H9 (cell line): Measurements from ENCODE around the gene TRPM3. TPM values are rescaled to one million over a fixed set of nuclear protein-coding genes. Genes with fewer than 3 reads are reported as not detected.

Experiments
- DNase-seq: peaks from one replicate; pipeline ENCODE4 v3.0.0-alpha.2; 2017
- H2AFZ ChIP-seq: one replicate; pipeline ENCODE4 v1.6.1; 2013; ENCODE audit warnings: mild to moderate bottlenecking, low read length, control low read depth, moderate library complexity
- H2AK5ac ChIP-seq: 2 replicates; pipeline ENCODE4 v1.6.1; 2013; ENCODE audit warnings: low read length, control low read depth, mixed read lengths; ENCODE audit not compliant: insufficient read length
- H2BK120ac ChIP-seq: one replicate; pipeline ENCODE4 v1.6.1; 2013; ENCODE audit warnings: low read depth, mild to moderate bottlenecking, low read length, control low read depth, inconsistent platforms; ENCODE audit not compliant: poor library complexity, severe bottlenecking
- H2BK12ac ChIP-seq: 2 replicates; pipeline ENCODE4 v1.6.1; 2013; ENCODE audit warnings: low read length, control low read depth, mixed read lengths, low read depth; ENCODE audit not compliant: insufficient read length
- H2BK15ac ChIP-seq: 2 replicates; pipeline ENCODE4 v1.6.1; 2013; ENCODE audit warnings: low read depth, low read length, control low read depth
- H2BK20ac ChIP-seq: one replicate; pipeline ENCODE4 v1.6.1; 2013; ENCODE audit warnings: low read depth, mild to moderate bottlenecking, low read length, control low read depth, inconsistent platforms; ENCODE audit not compliant: poor library complexity, severe bottlenecking
- H2BK5ac ChIP-seq: 2 replicates; pipeline ENCODE4 v1.6.1; 2013; ENCODE audit warnings: low read length, control low read depth, mixed read lengths; ENCODE audit not compliant: insufficient read length
- H3K14ac ChIP-seq: 2 replicates; pipeline ENCODE4 v1.6.1; 2013; ENCODE audit warnings: low read length, control low read depth; ENCODE audit not compliant: insufficient read depth
- H3K18ac ChIP-seq: 2 replicates; pipeline ENCODE4 v1.6.1; 2013; ENCODE audit warnings: low read depth, mild to moderate bottlenecking, mixed read lengths, low read length, control low read depth; ENCODE audit not compliant: insufficient read length
- H3K23ac ChIP-seq: 2 replicates; pipeline ENCODE4 v1.6.1; 2013; ENCODE audit warnings: low read length, control low read depth, mixed read lengths, low read depth; ENCODE audit not compliant: insufficient read length
- H3K23me2 ChIP-seq: 2 replicates; pipeline ENCODE4 v1.6.1; 2013; ENCODE audit warnings: low read depth, mild to moderate bottlenecking, mixed read lengths, low read length, control low read depth; ENCODE audit not compliant: insufficient read length, poor library complexity, severe bottlenecking
- H3K27ac ChIP-seq: 2 replicates; pipeline ENCODE4 v1.5.1; 2013; ENCODE audit warnings: low read length, control low read depth, mixed read lengths, low read depth; ENCODE audit not compliant: insufficient read length
- H3K27me3 ChIP-seq: 2 replicates; pipeline ENCODE4 v1.6.1; 2013; ENCODE audit warnings: low read length, control low read depth, inconsistent platforms; ENCODE audit not compliant: insufficient read depth
- H3K4ac ChIP-seq: 2 replicates; pipeline ENCODE4 v1.6.1; 2013; ENCODE audit warnings: low read depth, mild to moderate bottlenecking, control low read depth, inconsistent platforms, low read length, moderate library complexity
- H3K4me1 ChIP-seq: 2 replicates; pipeline ENCODE4 v1.6.1; 2013; ENCODE audit warnings: low read length, control low read depth, inconsistent platforms; ENCODE audit not compliant: insufficient read depth
- H3K4me2 ChIP-seq: 2 replicates; pipeline ENCODE4 v1.6.1; 2013; ENCODE audit warnings: low read length, control low read depth, mixed read lengths; ENCODE audit not compliant: insufficient read length, insufficient read depth
- H3K56ac ChIP-seq: 2 replicates; pipeline ENCODE4 v1.6.1; 2013; ENCODE audit warnings: low read depth, mild to moderate bottlenecking, mixed read lengths, low read length, control low read depth; ENCODE audit not compliant: insufficient read length
- H3K79me1 ChIP-seq: 2 replicates; pipeline ENCODE4 v1.6.1; 2013; ENCODE audit warnings: low read depth, mild to moderate bottlenecking, moderate library complexity, low read length, control low read depth, inconsistent platforms; ENCODE audit not compliant: insufficient read depth, poor library complexity, severe bottlenecking
- H3K79me2 ChIP-seq: 2 replicates; pipeline ENCODE4 v1.6.1; 2013; ENCODE audit warnings: low read length, control low read depth, inconsistent platforms; ENCODE audit not compliant: insufficient read depth
- H3K9ac ChIP-seq: 2 replicates; pipeline ENCODE4 v1.6.1; 2013; ENCODE audit warnings: low read length, control low read depth, mixed read lengths; ENCODE audit not compliant: insufficient read length; ENCODE audit errors: extremely low read depth
- H3K9me3 ChIP-seq: one replicate; pipeline ENCODE4 v1.6.1; 2013; ENCODE audit warnings: low read depth, low read length, inconsistent platforms; ENCODE audit not compliant: control insufficient read depth
- H3T11ph ChIP-seq: one replicate; pipeline ENCODE4 v1.6.1; 2013; ENCODE audit warnings: mild to moderate bottlenecking, low read length, control low read depth, inconsistent platforms
- H4K20me1 ChIP-seq: one replicate; pipeline ENCODE4 v1.6.1; 2013; ENCODE audit not compliant: control insufficient read depth, insufficient read length, insufficient read depth
- H4K5ac ChIP-seq: 2 replicates; pipeline ENCODE4 v1.6.1; 2013; ENCODE audit warnings: low read depth, mild to moderate bottlenecking, mixed read lengths, low read length, control low read depth; ENCODE audit not compliant: insufficient read length
- H4K8ac ChIP-seq: replicated peaks from 2 replicates; pipeline ENCODE4 v1.6.1; 2013; ENCODE audit warnings: low read length, control low read depth, mixed read lengths, low read depth; ENCODE audit not compliant: insufficient read length
- H4K91ac ChIP-seq: 2 replicates; pipeline ENCODE4 v1.6.1; 2013; ENCODE audit warnings: low read depth, mild to moderate bottlenecking, moderate library complexity, mixed read lengths, low read length, control low read depth; ENCODE audit not compliant: insufficient read length
- H3K27ac Mint-ChIP-seq, 3 experiments: 2 replicates in 2 of 3; 3 replicates in 1 of 3; pipeline ENCODE4 v1.8.0; 2020 to 2021; ENCODE audit warnings: mixed read lengths in 3 of 3, mild to moderate bottlenecking in 1 of 3, moderate library complexity in 1 of 3
- H3K27me3 Mint-ChIP-seq: 2 replicates; pipeline ENCODE4 v1.8.0; 2021; ENCODE audit warnings: low read depth, mild to moderate bottlenecking, moderate library complexity, mixed read lengths
- H3K36me3 Mint-ChIP-seq, 3 experiments: 2 replicates in 2 of 3; 3 replicates in 1 of 3; pipeline ENCODE4 v1.8.0; 2020 to 2021; ENCODE audit warnings: low read depth in 3 of 3, mixed read lengths in 3 of 3; ENCODE audit not compliant: insufficient read depth in 1 of 3
- H3K4me1 Mint-ChIP-seq, 2 experiments: 2 replicates each; pipeline ENCODE4 v1.8.0; 2020; ENCODE audit warnings: mixed read lengths in 2 of 2
- H3K4me3 Mint-ChIP-seq, 2 experiments: 2 replicates in 1 of 2; 3 replicates in 1 of 2; pipeline ENCODE4 v1.8.0; 2020 to 2021; ENCODE audit warnings: mild to moderate bottlenecking in 2 of 2, mixed read lengths in 2 of 2, moderate library complexity in 1 of 2
- H3K9me3 Mint-ChIP-seq, 2 experiments: 2 replicates in 1 of 2; 3 replicates in 1 of 2; pipeline ENCODE4 v1.8.0; 2020; ENCODE audit warnings: mild to moderate bottlenecking in 2 of 2, mixed read lengths in 2 of 2, moderate library complexity in 1 of 2
- WGBS: extraction: QIAGEN DNeasy Blood & Tissue Kit; methylation state at CpG from one replicate; pipeline ENCODE4 v1.1.7; 2013; ENCODE audit warnings: missing lambda C conversion rate, low lambda C conversion rate, mixed read lengths; ENCODE audit not compliant: insufficient read length; ENCODE audit errors: extremely low coverage; 5-methylcytosine and 5-hydroxymethylcytosine counted together
- total RNA-seq: library from RNA; stranded (reverse); gene quantifications from 2 replicates; pipeline ENCODE4 v1.2.1, GENCODE V29; 2021
- TF ChIP-seq, protein P1 (sequence below): fragments of 200-600 bp; sonication (generic); conservative IDR thresholded peaks from 3 replicates; pipeline ENCODE4 v1.8.0; 2021; ENCODE audit warnings: antibody characterized with exemption, mild to moderate bottlenecking

TRPM3 gene
- total RNA-seq, 1 experiment from 2014 or later, result 10.3 TPM

- Histone ChIP-seq H3K27ac (no peak overlapping the region), H3K4me2 (no peak overlapping the region), H4K91ac (no peak overlapping the region), H3K27me3 (no peaks in the 10 kb centered on the region), H3K9ac (no peak overlapping the region), H2BK12ac (no peak overlapping the region), H2BK20ac (no peak overlapping the region), H4K8ac (no peak overlapping the region), H3K56ac (no peak overlapping the region), H3K23me2 (no peaks in the 10 kb centered on the region), H3K14ac (no peak overlapping the region), H3K4ac (no peak overlapping the region), H2BK5ac (no peak overlapping the region), H4K5ac (no peak overlapping the region), H3K23ac (no peak overlapping the region), H3K18ac (no peak overlapping the region), H2AK5ac (no peak overlapping the region), H3K79me1 (no peaks in the 10 kb centered on the region), H3K79me2 (no peaks in the 10 kb centered on the region), H2BK120ac (no peak overlapping the region), H3K9me3 (no peaks in the 10 kb centered on the region), H2BK15ac (no peak overlapping the region), H3T11ph (no peak overlapping the region), H3K4me1 (no peaks in the 10 kb centered on the region), H4K20me1 (no peaks in the 10 kb centered on the region), H2AFZ (no peak overlapping the region)
- Mint-ChIP-seq H3K9me3 (no peaks in the 10 kb centered on the region), H3K4me3 (no peak overlapping the region), H3K27me3 (no peaks in the 10 kb centered on the region), H3K36me3 (no peaks in the 10 kb centered on the region), H3K4me1 (peaks cover 3 to 7% of the 10 kb centered on the region in 2 experiments; a peak in 3 of 4 replicates), H3K27ac (peak overlapping the region in 1 of 3 experiments; percentile 42; a peak in 2 of 7 replicates)
- no peak for DNase-seq
- TF ChIP-seq, protein P1, sequence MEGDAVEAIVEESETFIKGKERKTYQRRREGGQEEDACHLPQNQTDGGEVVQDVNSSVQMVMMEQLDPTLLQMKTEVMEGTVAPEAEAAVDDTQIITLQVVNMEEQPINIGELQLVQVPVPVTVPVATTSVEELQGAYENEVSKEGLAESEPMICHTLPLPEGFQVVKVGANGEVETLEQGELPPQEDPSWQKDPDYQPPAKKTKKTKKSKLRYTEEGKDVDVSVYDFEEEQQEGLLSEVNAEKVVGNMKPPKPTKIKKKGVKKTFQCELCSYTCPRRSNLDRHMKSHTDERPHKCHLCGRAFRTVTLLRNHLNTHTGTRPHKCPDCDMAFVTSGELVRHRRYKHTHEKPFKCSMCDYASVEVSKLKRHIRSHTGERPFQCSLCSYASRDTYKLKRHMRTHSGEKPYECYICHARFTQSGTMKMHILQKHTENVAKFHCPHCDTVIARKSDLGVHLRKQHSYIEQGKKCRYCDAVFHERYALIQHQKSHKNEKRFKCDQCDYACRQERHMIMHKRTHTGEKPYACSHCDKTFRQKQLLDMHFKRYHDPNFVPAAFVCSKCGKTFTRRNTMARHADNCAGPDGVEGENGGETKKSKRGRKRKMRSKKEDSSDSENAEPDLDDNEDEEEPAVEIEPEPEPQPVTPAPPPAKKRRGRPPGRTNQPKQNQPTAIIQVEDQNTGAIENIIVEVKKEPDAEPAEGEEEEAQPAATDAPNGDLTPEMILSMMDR, result no peak
- no CpG with 5 or more reads among the region's 4 CpGs for WGBS
Measured at GRCh38 chr9:70588999-70589398, 532.4 kb downstream of the TRPM3 start.
